Measurements from ENCODE around the gene ZP4. TPM values are rescaled to one million over a fixed set of nuclear protein-coding genes. Genes with fewer than 3 reads are reported as not detected.

The ZP4 gene
- total and polyA plus RNA-seq, 2 of the 8 experiments (the other 6 are each of a cell fraction or from before 2014, with no cell fraction given), result not detected

GRCh38 chr1:237877631-237878030, 13.1 kb downstream of the ZP4 start:
- no peaks in the 10 kb centered on the region for H3K79me1 ChIP-seq (ENCODE audit: low read depth, low read length)
- H3K56ac ChIP-seq (replicated peaks; ENCODE audit: insufficient read length, low read depth, low read length), result no peak overlapping the region
- no peaks in the 10 kb centered on the region for H3K23me2 ChIP-seq (ENCODE audit: low read depth, low read length)
- no peak overlapping the region for H4K5ac ChIP-seq (ENCODE audit: insufficient read length, low read depth, low read length)
- no peak overlapping the region for H2BK120ac ChIP-seq (replicated peaks; ENCODE audit: low read depth, low read length)
- POLR2A ChIA-PET (ENCODE audit: partially characterized antibody), result no interaction called here
- H3K4me1 ChIP-seq (replicated peaks in 1 of 4; ENCODE audit: control insufficient read depth in 3 of 4, insufficient read depth in 4 of 4, low read length in 3 of 4), result peaks cover 0 to 6% (median 2%) of the 10 kb centered on the region in 4 experiments; a peak in 3 of 7 replicates
- no peak overlapping the region for H2AFZ ChIP-seq (ENCODE audit: low read length)
- H3K4me2 ChIP-seq (ENCODE audit: insufficient read depth in 1 of 2, low read depth in 2 of 2, low read length in 2 of 2), result no peak overlapping the region
- no peak overlapping the region for H2AK5ac ChIP-seq (ENCODE audit: low read depth, low read length)
- no peak overlapping the region for H3K14ac ChIP-seq (ENCODE audit: insufficient read length)
- H4K8ac ChIP-seq (ENCODE audit: extremely low read depth, insufficient read depth, low read length), result no peak overlapping the region
- FAIRE-seq (no peak), DNase-seq (ENCODE audit: low read depth in 1 of 2, low spot score in 2 of 2) (no peak)
- no peak overlapping the region for H2BK20ac ChIP-seq (ENCODE audit: low read length)
- no peaks in the 10 kb centered on the region for H3K9me3 ChIP-seq (ENCODE audit: insufficient read depth in 2 of 2, low read depth in 1 of 2, low read length in 1 of 2)
- no peak overlapping the region for H3K18ac ChIP-seq (ENCODE audit: extremely low read depth, low read length)
- H3K27me3 ChIP-seq (replicated peaks in 1 of 4; ENCODE audit: control insufficient read depth in 3 of 4, extremely low read depth in 1 of 4, insufficient read depth in 3 of 4, low read length in 3 of 4), result no peaks in the 10 kb centered on the region
- H4K91ac ChIP-seq (replicated peaks; ENCODE audit: insufficient read length, low read length), result no peak overlapping the region
- no peak overlapping the region for H3K27ac ChIP-seq (ENCODE audit: low read depth, low read length)
- 96% methylated on average over 4 of the region's 4 CpGs; no CpG with 5 or more reads in 1 of the 2 experiments for WGBS, 2 experiments (ENCODE audit: extremely low coverage in 1 of 2, insufficient coverage in 1 of 2, insufficient read length in 1 of 2, insufficient replicate concordance in 2 of 2, low coverage in 1 of 2, low lambda C conversion rate in 2 of 2, missing lambda C conversion rate in 1 of 2)
- no peak overlapping the region for H3K4me3 ChIP-seq (ENCODE audit: extremely low read depth in 1 of 4, insufficient read depth in 2 of 4, low read depth in 3 of 4, low read length in 4 of 4)
- H3K23ac ChIP-seq (ENCODE audit: insufficient read length), result no peak overlapping the region
- H3K79me2 ChIP-seq (ENCODE audit: control insufficient read depth in 1 of 2, insufficient read depth in 2 of 2, low read length in 2 of 2), result no peaks in the 10 kb centered on the region
- no peaks in the 10 kb centered on the region for H3K36me3 ChIP-seq (ENCODE audit: control insufficient read depth in 2 of 4, insufficient read depth in 4 of 4, low read length in 3 of 4)
- no peak for TF ChIP-seq ATF2 (IDR thresholded peaks at IDR 0.05; ENCODE audit: low read length)
- TF ChIP-seq RAD21 (IDR thresholded peaks at IDR 0.05 in 1 of 2, conservative IDR thresholded peaks at IDR 0.05 in 1 of 2; ENCODE audit: low read depth in 2 of 2, low read length in 2 of 2), result peak in 1 of 2 experiments; percentile 10; a peak in 1 of 4 replicates
- no peak for TF ChIP-seq SP1 (IDR thresholded peaks at IDR 0.05; ENCODE audit: low read depth, low read length)
- TF ChIP-seq SIX5 (IDR thresholded peaks at IDR 0.05; ENCODE audit: low read depth, low read length), result no peak
- H3K4ac ChIP-seq (replicated peaks; ENCODE audit: insufficient read length, low read depth, low read length), result no peak overlapping the region
- H2BK12ac ChIP-seq (ENCODE audit: low read depth, low read length), result no peak overlapping the region
- H2BK15ac ChIP-seq (ENCODE audit: low read length), result no peak overlapping the region
- CTCF ChIA-PET (ENCODE audit: partially characterized antibody), result interaction anchor here (0.9 to 9.8 kb wide), 6 partner anchors 13 to 360 kb away, joined by 3 to 54 read pairs (median 4); no protein-coding TSS in a partner anchor
- H2BK5ac ChIP-seq (ENCODE audit: low read depth, low read length), result no peak overlapping the region
- H3K9ac ChIP-seq (replicated peaks in 1 of 4; ENCODE audit: extremely low read depth in 1 of 4, low read depth in 3 of 4, low read length in 3 of 4), result no peak overlapping the region
- H4K20me1 ChIP-seq (replicated peaks in 1 of 2; ENCODE audit: control insufficient read depth in 1 of 2, insufficient read depth in 2 of 2, low read length in 2 of 2), result no peaks in the 10 kb centered on the region
